ENCODE measurements around the gene ARL14. TPM values are rescaled to one million over a fixed set of nuclear protein-coding genes. Genes with fewer than 3 reads are reported as not detected.

Gene ARL14
- total RNA-seq, 1 donor from 2014 or later, result not detected

DNA sequence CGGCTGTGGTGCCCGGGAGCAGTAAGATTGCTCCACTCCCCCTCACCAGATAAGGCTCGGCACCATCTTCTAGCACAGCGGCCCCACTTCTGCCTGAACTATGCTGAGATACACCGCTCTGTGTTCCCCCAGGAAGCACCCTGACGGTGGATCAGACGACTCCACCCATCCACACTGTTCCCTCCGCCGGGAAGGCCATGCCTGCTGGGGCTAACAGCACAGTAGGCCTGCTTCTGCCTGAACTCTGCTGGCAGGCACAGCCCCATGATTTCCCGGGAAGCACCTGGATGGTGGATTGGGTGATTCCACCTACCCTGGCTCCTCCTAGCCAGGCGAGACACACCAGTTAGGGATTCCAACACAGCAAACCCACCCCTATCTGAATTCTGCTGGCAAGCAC lies 42.8 kb downstream of the ARL14 start:
- DNase-seq (ENCODE audit: low spot score), result no peak
- no peak for ATAC-seq

GRCh38 chr3:160720123-160720746 lies 43.3 kb downstream of the ARL14 start:
- DNase-seq (ENCODE audit: low spot score) (no peak), ATAC-seq (peak; percentile 74)

GRCh38 chr3:160722331-160722730 lies 45.4 kb downstream of the ARL14 start:
- ATAC-seq (no peak), DNase-seq (ENCODE audit: low spot score) (no peak)

DNA sequence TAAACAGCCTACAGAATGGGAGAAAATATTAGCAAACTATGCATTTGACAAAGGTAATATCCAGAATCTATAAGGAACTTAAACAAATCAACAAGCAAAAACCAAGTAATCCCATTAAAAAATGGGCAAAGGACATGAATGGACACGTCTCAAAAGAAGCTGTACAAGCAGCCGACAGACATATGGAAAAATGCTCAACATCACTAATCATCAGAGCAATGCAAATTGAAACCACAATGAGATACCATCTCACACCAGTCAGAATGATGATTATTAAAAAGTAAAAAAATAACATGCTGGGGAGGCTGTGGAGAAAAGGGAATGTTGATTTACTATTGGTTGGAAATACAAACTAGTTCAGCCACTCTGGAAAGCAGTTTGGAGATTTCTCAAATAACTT lies 48.4 kb downstream of the ARL14 start:
- DNase-seq (ENCODE audit: low spot score), result no peak
- ATAC-seq, result no peak

Other genes starting within 250 kb of the ARL14 start
- gene TRIM59, start 227.4 kb upstream of the ARL14 start, total RNA-seq, result 0.25 TPM
- 17.0 TPM for gene KPNA4, start 111.6 kb upstream of the ARL14 start, total RNA-seq
- 26.4 TPM for gene PPM1L, start 79.1 kb downstream of the ARL14 start, total RNA-seq